ENCODE data around the gene FARS2. TPM values are rescaled to one million over a fixed set of nuclear protein-coding genes. Genes with fewer than 3 reads are reported as not detected.

The FARS2 gene
- total and polyA plus RNA-seq, 2 donors (not counting 3 experiments of a cell fraction or from before 2014, with no cell fraction given) = 20.2 to 20.5 TPM

GRCh38 chr6:5723841-5724691, 462.8 kb downstream of the FARS2 start:
- Histone ChIP-seq H3K36me3 (ENCODE audit: control insufficient read depth in 2 of 2, extremely low read depth in 1 of 2, insufficient read depth in 2 of 2, low read length in 2 of 2) (no peaks in the 10 kb centered on the region), H3K9me3 (replicated peaks; ENCODE audit: control insufficient read depth, insufficient read depth, low read length) (no peaks in the 10 kb centered on the region), H3K4me3 (replicated peaks in 1 of 3; ENCODE audit: insufficient read depth in 1 of 3, low read depth in 1 of 3, low read length in 3 of 3) (no peak overlapping the region), H3K9ac (replicated peaks; ENCODE audit: extremely low read depth, insufficient read depth, low read length) (no peak overlapping the region), H3K27ac (ENCODE audit: insufficient read depth, low read depth, low read length) (no peak overlapping the region), H3K27me3 (ENCODE audit: control insufficient read depth in 2 of 2, insufficient read depth in 2 of 2, low read length in 2 of 2) (no peaks in the 10 kb centered on the region), H3K4me1 (ENCODE audit: control insufficient read depth, extremely low read depth, insufficient read depth, low read length) (peaks cover 5% of the 10 kb centered on the region), H3K4me2 (ENCODE audit: insufficient read depth, low read length) (no peak overlapping the region), H4K20me1 (replicated peaks; ENCODE audit: control insufficient read depth, extremely low read depth, insufficient read depth, low read length) (no peaks in the 10 kb centered on the region), H3K79me2 (ENCODE audit: control insufficient read depth, insufficient read depth, low read length) (no peaks in the 10 kb centered on the region), H3K9me1 (replicated peaks; ENCODE audit: control insufficient read depth, extremely low read depth, insufficient read depth, low read length) (no peaks in the 10 kb centered on the region), H2AFZ (ENCODE audit: low read depth, low read length) (no peak overlapping the region)
- TF ChIP-seq POLR2AphosphoS5 (IDR thresholded peaks at IDR 0.05; ENCODE audit: insufficient read depth, low read depth, low read length) (no peak), MYC (IDR thresholded peaks at IDR 0.05; ENCODE audit: low read depth, low read length) (no peak), GATA2 (IDR thresholded peaks at IDR 0.05; ENCODE audit: insufficient read depth, insufficient read length, low read depth, low read length) (no peak), FOS (IDR thresholded peaks at IDR 0.05; ENCODE audit: borderline replicate concordance, insufficient read depth, low read length) (no peak), JUN (IDR thresholded peaks at IDR 0.05; ENCODE audit: borderline replicate concordance, insufficient read depth, insufficient read length, low read depth) (no peak), MAX (IDR thresholded peaks at IDR 0.05; ENCODE audit: insufficient read depth, insufficient read length) (no peak), EZH2 (IDR thresholded peaks at IDR 0.05; ENCODE audit: borderline replicate concordance, low read depth, low read length, severe bottlenecking) (no peak), POLR2A (IDR thresholded peaks at IDR 0.05; ENCODE audit: low read depth, low read length) (no peak)
- TF ChIP-seq, protein P1, sequence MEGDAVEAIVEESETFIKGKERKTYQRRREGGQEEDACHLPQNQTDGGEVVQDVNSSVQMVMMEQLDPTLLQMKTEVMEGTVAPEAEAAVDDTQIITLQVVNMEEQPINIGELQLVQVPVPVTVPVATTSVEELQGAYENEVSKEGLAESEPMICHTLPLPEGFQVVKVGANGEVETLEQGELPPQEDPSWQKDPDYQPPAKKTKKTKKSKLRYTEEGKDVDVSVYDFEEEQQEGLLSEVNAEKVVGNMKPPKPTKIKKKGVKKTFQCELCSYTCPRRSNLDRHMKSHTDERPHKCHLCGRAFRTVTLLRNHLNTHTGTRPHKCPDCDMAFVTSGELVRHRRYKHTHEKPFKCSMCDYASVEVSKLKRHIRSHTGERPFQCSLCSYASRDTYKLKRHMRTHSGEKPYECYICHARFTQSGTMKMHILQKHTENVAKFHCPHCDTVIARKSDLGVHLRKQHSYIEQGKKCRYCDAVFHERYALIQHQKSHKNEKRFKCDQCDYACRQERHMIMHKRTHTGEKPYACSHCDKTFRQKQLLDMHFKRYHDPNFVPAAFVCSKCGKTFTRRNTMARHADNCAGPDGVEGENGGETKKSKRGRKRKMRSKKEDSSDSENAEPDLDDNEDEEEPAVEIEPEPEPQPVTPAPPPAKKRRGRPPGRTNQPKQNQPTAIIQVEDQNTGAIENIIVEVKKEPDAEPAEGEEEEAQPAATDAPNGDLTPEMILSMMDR (IDR thresholded peaks at IDR 0.05; ENCODE audit: extremely low read depth in 1 of 2, insufficient read depth in 1 of 2, low read depth in 1 of 2, low read length in 2 of 2) = no peak
- CTCF ChIA-PET = no interaction called here
- POLR2A ChIA-PET = no interaction called here
- dilution Hi-C loops (cut with MboI; ENCODE audit: extremely low pct_ligation_motif_present, low sequenced_read_pairs) (no loop called here), intact Hi-C loops (cut with micrococcal nuclease) (no loop called here)
- no TSS peak for BruUV-seq (replicated peaks)
- DNase-seq (ENCODE audit: low read depth, low spot score) (no peak), FAIRE-seq (no peak)
